RWPE1 (cell line): ENCODE data around the gene PDZD2.
"Not testable (repeated sequence)": the region's sequence is repeated elsewhere in the genome, so short reads cannot be mapped to it uniquely, and the experiment has no call there.

ENCODE experiments used
- CTCF ChIA-PET: fragments of 350-600 bp; sonication (Branson Sonifier 250); formaldehyde crosslinking; extraction: SDS; loops from one replicate; lab custom pipeline; 2021; lab: Yijun Ruan, JAX
- POLR2A ChIA-PET: fragments of 400-600 bp; formaldehyde crosslinking; extraction: SDS; loops from one replicate; lab custom pipeline; 2020; ENCODE audit warnings: antibody characterized with exemption; ENCODE audit not compliant: low non-redundant PET; lab: Yijun Ruan, JAX
- DNase-seq: peaks from one replicate; pipeline ENCODE4 v3.0.0; 2012; ENCODE audit warnings: low spot score
- H3K27ac ChIP-seq: fragments of 450-650 bp; 2 replicates; pipeline ENCODE4 v1.5.1; 2017
- TF ChIP-seq, protein P1 (sequence below): fragments of 450-650 bp; conservative IDR thresholded peaks from 2 replicates; pipeline ENCODE4 v1.5.1; 2017; ENCODE audit warnings: low read depth, mild to moderate bottlenecking

PDZD2 gene

GRCh38 chr5:31726952-31727351 is 88.0 kb downstream of the PDZD2 start:
- TF ChIP-seq, protein P1, sequence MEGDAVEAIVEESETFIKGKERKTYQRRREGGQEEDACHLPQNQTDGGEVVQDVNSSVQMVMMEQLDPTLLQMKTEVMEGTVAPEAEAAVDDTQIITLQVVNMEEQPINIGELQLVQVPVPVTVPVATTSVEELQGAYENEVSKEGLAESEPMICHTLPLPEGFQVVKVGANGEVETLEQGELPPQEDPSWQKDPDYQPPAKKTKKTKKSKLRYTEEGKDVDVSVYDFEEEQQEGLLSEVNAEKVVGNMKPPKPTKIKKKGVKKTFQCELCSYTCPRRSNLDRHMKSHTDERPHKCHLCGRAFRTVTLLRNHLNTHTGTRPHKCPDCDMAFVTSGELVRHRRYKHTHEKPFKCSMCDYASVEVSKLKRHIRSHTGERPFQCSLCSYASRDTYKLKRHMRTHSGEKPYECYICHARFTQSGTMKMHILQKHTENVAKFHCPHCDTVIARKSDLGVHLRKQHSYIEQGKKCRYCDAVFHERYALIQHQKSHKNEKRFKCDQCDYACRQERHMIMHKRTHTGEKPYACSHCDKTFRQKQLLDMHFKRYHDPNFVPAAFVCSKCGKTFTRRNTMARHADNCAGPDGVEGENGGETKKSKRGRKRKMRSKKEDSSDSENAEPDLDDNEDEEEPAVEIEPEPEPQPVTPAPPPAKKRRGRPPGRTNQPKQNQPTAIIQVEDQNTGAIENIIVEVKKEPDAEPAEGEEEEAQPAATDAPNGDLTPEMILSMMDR = no peak
- no peak for DNase-seq
- CTCF ChIA-PET = interaction anchor here (0.7 kb wide), 1 partner anchor 221 kb away, joined by 3 read pairs; no protein-coding TSS in a partner anchor
- no peak overlapping the region for H3K27ac ChIP-seq
- POLR2A ChIA-PET = no interaction called here

DNA sequence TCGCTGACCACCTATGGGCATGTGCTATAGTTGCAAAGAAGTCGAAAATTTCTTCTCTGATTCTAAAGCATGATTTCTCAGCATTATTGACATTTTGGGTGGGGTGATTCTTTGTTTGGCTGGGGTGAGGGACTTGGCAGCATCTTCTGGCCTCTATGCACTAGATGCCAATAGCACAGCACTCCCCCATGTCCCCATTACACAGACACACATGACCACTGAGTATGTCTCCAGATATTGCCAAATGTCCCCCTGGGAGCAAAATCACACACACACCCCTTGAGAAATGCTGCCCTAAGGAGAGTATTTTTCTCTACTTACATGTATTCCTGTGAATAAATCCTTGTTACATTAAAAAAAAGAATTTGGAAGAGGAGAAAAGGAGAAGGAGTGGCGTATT is 89.1 kb downstream of the PDZD2 start:
- CTCF ChIA-PET = no interaction called here
- no peak overlapping the region for H3K27ac ChIP-seq
- POLR2A ChIA-PET = no interaction called here
- TF ChIP-seq, protein P1 = no peak
- no peak for DNase-seq

GRCh38 chr5:31728806-31729205 is 89.9 kb downstream of the PDZD2 start:
- POLR2A ChIA-PET, DNase-seq, CTCF ChIA-PET, H3K27ac ChIP-seq: not testable (repeated sequence)

GRCh38 chr5:31730139-31730538 is 91.2 kb downstream of the PDZD2 start:
- TF ChIP-seq, protein P1 = no peak
- no peak overlapping the region for H3K27ac ChIP-seq
- POLR2A ChIA-PET = no interaction called here
- DNase-seq = no peak
- CTCF ChIA-PET = interaction anchor here (0.7 kb wide), 1 partner anchor 80 kb away, joined by 4 read pairs; no protein-coding TSS in a partner anchor

- DNase-seq = no peak
- POLR2A ChIA-PET = no interaction called here
- TF ChIP-seq, protein P1 = no peak
- H3K27ac ChIP-seq = no peak overlapping the region
- CTCF ChIA-PET = interaction anchor here (0.7 kb wide), 1 partner anchor 80 kb away, joined by 4 read pairs; no protein-coding TSS in a partner anchor
Observed at GRCh38 chr5:31731016-31731415, 92.1 kb downstream of the PDZD2 start.

DNA sequence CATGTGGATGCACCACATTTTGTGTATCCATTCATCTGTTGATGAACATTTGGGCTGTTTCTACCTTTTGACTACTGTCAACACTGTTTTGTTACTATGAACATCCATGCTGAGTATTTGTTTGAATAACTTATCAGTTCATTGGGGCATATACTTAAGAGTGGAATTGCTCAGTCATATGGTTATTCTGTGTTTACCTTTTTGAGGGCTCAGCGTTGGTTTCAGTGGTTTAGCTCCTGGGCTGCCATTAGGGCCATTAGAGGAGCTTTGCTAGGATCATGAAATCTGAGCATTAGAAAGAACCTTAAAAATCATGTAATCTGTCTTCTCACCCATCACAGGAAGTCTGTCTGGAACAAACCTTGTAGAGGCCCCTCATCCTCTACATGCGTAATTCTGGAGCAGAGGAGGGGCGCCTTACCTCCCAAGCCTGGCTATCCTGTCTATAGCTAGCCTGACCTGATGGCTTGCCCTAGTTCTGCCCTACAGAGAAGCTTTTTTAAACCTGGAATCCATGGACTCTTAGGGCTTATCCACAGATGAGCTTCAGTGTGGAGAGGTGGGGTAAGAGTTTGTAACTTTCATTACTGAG is 92.9 kb downstream of the PDZD2 start:
- ChIA-PET CTCF (interaction anchor here (0.6 kb wide), 1 partner anchor 50 kb away, joined by 3 read pairs; no protein-coding TSS in a partner anchor), POLR2A (no interaction called here)
- TF ChIP-seq, protein P1 = no peak
- DNase-seq = no peak
- H3K27ac ChIP-seq = no peak overlapping the region

DNA sequence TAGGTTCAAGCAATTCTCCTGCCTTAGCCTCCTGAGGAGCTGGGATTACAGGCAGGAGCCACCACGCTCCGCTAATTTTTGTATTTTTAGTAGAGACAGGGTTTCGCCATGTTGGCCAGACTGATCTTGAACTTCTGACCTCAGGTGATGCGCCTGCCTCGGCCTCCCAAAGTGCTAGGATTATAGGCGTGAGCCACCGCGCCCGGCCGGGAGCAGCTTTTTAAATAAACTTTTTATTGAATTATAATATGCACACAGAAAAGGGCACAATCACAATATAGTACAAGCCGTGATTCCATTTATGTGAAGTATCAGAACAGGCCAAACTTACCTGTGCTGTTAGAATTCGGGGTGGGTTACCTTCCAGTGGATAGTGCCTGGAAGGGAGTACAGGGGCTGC is 93.9 kb downstream of the PDZD2 start:
- POLR2A ChIA-PET = not testable (repeated sequence)

More for the DNA sequence above, 93.9 kb downstream of the PDZD2 start:
- CTCF ChIA-PET = interaction anchor here (0.5 kb wide), 1 partner anchor 62 kb away, joined by 3 read pairs; no protein-coding TSS in a partner anchor
- not testable (repeated sequence) for DNase-seq, H3K27ac ChIP-seq
